NT2/D1 (cell line): Measurements from ENCODE around the gene KLHL42.
"Not testable (repeated sequence)": the region's sequence is repeated elsewhere in the genome, so short reads cannot be mapped to it uniquely, and the experiment has no call there.

Experiments used
- DNase-seq: peaks from one replicate; pipeline ENCODE4 v3.0.0-alpha.2; 2011; ENCODE audit warnings: low read depth, low spot score
- H3K27me3 ChIP-seq: 2 replicates; pipeline ENCODE4 v1.6.0; 2011; ENCODE audit warnings: mild to moderate bottlenecking; ENCODE audit not compliant: insufficient read length, insufficient read depth
- H3K36me3 ChIP-seq: 2 replicates; pipeline ENCODE4 v1.6.1; 2011; ENCODE audit warnings: mild to moderate bottlenecking, low read length, mixed read lengths; ENCODE audit not compliant: insufficient read depth, insufficient read length
- H3K4me1 ChIP-seq: 2 replicates; pipeline ENCODE4 v1.5.1; 2011; ENCODE audit not compliant: insufficient read depth, insufficient read length
- H3K4me3 ChIP-seq: 2 replicates; pipeline ENCODE4 v1.5.1; 2011; ENCODE audit warnings: low read depth; ENCODE audit not compliant: insufficient read length
- H3K9ac ChIP-seq: 2 replicates; pipeline ENCODE4 v1.6.0; 2011; ENCODE audit warnings: low read depth; ENCODE audit not compliant: insufficient read length
- H3K9me3 ChIP-seq: 2 replicates; pipeline ENCODE4 v1.5.1; 2011; ENCODE audit warnings: mild to moderate bottlenecking, low read length; ENCODE audit not compliant: insufficient read depth
- SUZ12 ChIP-seq: IDR thresholded peaks from 2 replicates; pipeline ENCODE4 v1.6.1; 2011; ENCODE audit not compliant: insufficient read length, insufficient read depth; ENCODE audit errors: extremely low read depth
- YY1 ChIP-seq: IDR thresholded peaks from 2 replicates; pipeline ENCODE4 v1.6.1; 2011; ENCODE audit not compliant: insufficient read length, insufficient read depth
- ZNF274 ChIP-seq: IDR thresholded peaks from 2 replicates; pipeline ENCODE4 v1.6.1; 2011; ENCODE audit warnings: mild to moderate bottlenecking, low read depth, low read length

The KLHL42 gene

GRCh38 chr12:27779920-27780611 is at the start of gene KLHL42, which contains the start of gene MANSC4:
TSS of gene KLHL42 (plus strand) at chr12:27780233. CDS start at chr12:27780331, 98 bp downstream.
TSS of gene MANSC4 (minus strand) at chr12:27780236. CDS start at chr12:27771276, 8,960 bp downstream.
- Histone ChIP-seq H3K4me1 (peaks cover 7% of the 10 kb centered on the region), H3K9me3 (no peaks in the 10 kb centered on the region), H3K27me3 (no peaks in the 10 kb centered on the region), H3K4me3 (peak within 1 kb of the TSS; percentile 88), H3K9ac (peak within 1 kb of the TSS; percentile 96), H3K36me3 (peaks cover 32% of the 10 kb centered on the region)
- TF ChIP-seq ZNF274 (no peak), YY1 (peak; percentile 18)
- DNase-seq = peak; percentile 87

- peak; percentile 65 for DNase-seq
- TF ChIP-seq ZNF274 (no peak), YY1 (no peak), SUZ12 (no peak)
- no peaks in the 10 kb centered on the region for H3K9me3 ChIP-seq
- no peaks in the 10 kb centered on the region for H3K4me1 ChIP-seq
- no peak overlapping the region for H3K4me3 ChIP-seq
- no peaks in the 10 kb centered on the region for H3K27me3 ChIP-seq
- peaks cover 84% of the 10 kb centered on the region for H3K36me3 ChIP-seq
- H3K9ac ChIP-seq = no peak overlapping the region
Measured at GRCh38 chr12:27732281-27732680, 47.8 kb upstream of the KLHL42 start.

- H3K9ac ChIP-seq = no peak overlapping the region
- H3K27me3 ChIP-seq = no peaks in the 10 kb centered on the region
- H3K36me3 ChIP-seq = peaks cover 84% of the 10 kb centered on the region
- no peak for TF ChIP-seq YY1
- no peak for TF ChIP-seq SUZ12
- TF ChIP-seq ZNF274 = no peak
- no peak overlapping the region for H3K4me3 ChIP-seq
- no peaks in the 10 kb centered on the region for H3K9me3 ChIP-seq
- DNase-seq = peak; percentile 23
- no peaks in the 10 kb centered on the region for H3K4me1 ChIP-seq
Measured at GRCh38 chr12:27733052-27733656, 46.9 kb upstream of the KLHL42 start.

GRCh38 chr12:27733791-27734190 is 46.2 kb upstream of the KLHL42 start:
- no peak for DNase-seq
- Histone ChIP-seq H3K27me3 (no peaks in the 10 kb centered on the region), H3K9ac (no peak overlapping the region), H3K9me3 (no peaks in the 10 kb centered on the region), H3K4me1 (no peaks in the 10 kb centered on the region), H3K36me3 (peaks cover 84% of the 10 kb centered on the region), H3K4me3 (no peak overlapping the region)
- no peak for TF ChIP-seq SUZ12
- TF ChIP-seq YY1 = no peak
- no peak for TF ChIP-seq ZNF274

GRCh38 chr12:27734321-27734720 is 45.7 kb upstream of the KLHL42 start:
- not testable (repeated sequence) for H3K9ac ChIP-seq, H3K4me3 ChIP-seq, DNase-seq, H3K4me1 ChIP-seq, H3K9me3 ChIP-seq, H3K27me3 ChIP-seq
- H3K36me3 ChIP-seq = peaks cover 85% of the 10 kb centered on the region

- H3K9me3 ChIP-seq = no peaks in the 10 kb centered on the region
- no peaks in the 10 kb centered on the region for H3K27me3 ChIP-seq
- no peak overlapping the region for H3K9ac ChIP-seq
- no peak overlapping the region for H3K4me3 ChIP-seq
- TF ChIP-seq YY1 (no peak), ZNF274 (no peak), SUZ12 (no peak)
- no peaks in the 10 kb centered on the region for H3K4me1 ChIP-seq
- peaks cover 65% of the 10 kb centered on the region for H3K36me3 ChIP-seq
- no peak for DNase-seq
Measured at GRCh38 chr12:27743601-27744000, 36.4 kb upstream of the KLHL42 start.

- peaks cover 57% of the 10 kb centered on the region for H3K36me3 ChIP-seq
- DNase-seq, H3K4me1 ChIP-seq, H3K27me3 ChIP-seq, H3K4me3 ChIP-seq, H3K9me3 ChIP-seq, H3K9ac ChIP-seq: not testable (repeated sequence)
Measured at GRCh38 chr12:27745734-27746133, 34.3 kb upstream of the KLHL42 start.
